GM18519 (cell line): ENCODE measurements around the gene KCNA3.

Source experiments
- ATAC-seq: cut with Tn5 transposase; IDR thresholded peaks from one replicate; pipeline ENCODE4 v1.9.1; 2021; ENCODE audit warnings: mild to moderate bottlenecking, moderate library complexity; ENCODE audit not compliant: unreplicated experiment, low FRiP score

The KCNA3 gene

GRCh38 chr1:110674337-110675059, at the start of gene KCNA3:
Gene KCNA3, minus strand, starts transcription at chr1:110674940. Its CDS starts 131 bp downstream, at chr1:110674809.
- no peak for ATAC-seq

- ATAC-seq, result no peak
Measured at GRCh38 chr1:110722807-110723206, 48.1 kb upstream of the KCNA3 start.

GRCh38 chr1:110719908-110720307, 45.2 kb upstream of the KCNA3 start:
- no peak for ATAC-seq

DNA sequence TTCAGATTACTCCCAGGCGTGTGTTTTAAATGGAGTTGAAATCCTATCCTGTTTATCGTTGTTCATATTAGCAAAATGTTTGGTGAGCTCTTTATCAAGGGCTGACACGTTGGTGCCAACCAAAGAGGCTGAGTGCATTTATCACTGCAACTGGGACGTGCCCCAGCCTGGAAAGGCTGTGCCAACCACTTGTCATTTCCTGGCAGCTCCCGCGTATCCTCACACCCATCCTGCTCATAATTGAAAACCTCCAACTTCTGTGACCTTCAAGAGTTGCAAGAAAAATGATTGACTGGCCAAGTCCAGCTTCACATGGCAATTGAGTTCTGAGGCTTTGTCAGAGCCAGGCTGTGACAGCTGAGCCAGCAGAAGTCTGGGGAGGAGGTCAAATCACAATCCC, 43.7 kb upstream of the KCNA3 start:
- no peak for ATAC-seq

GRCh38 chr1:110717179-110717578, 42.4 kb upstream of the KCNA3 start:
- ATAC-seq, result no peak

DNA sequence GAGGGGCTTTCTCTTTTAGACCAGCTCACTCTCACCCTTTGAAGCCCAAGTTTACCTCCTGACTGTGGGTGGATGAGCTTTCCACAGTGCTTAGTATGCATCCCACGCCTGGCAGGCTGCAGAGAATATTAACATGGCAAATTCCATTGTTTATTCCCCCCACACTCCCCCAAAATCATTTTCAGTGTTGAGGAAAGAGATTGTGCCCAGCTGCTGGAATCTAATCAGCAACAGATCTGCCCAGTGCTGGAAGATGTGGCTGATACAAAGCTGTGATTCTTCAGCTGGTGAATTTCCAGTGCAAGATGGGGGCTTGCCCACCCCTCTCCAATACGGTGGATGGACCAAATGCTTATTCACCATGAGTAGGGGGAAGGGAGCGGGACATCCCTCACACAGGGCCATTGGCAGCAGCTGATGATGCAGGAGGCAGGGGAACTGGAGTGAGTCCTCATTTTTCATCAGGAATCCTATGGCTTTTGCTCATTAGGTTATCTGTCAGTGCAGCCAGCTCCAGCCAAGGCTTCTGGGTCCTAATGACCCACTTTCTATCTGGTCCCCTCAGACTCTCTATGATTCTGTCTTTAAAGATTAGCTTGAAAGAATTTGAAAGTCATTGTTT, 39.7 kb upstream of the KCNA3 start:
- no peak for ATAC-seq

- ATAC-seq, result no peak
Measured at GRCh38 chr1:110713221-110713620, 38.5 kb upstream of the KCNA3 start.

DNA sequence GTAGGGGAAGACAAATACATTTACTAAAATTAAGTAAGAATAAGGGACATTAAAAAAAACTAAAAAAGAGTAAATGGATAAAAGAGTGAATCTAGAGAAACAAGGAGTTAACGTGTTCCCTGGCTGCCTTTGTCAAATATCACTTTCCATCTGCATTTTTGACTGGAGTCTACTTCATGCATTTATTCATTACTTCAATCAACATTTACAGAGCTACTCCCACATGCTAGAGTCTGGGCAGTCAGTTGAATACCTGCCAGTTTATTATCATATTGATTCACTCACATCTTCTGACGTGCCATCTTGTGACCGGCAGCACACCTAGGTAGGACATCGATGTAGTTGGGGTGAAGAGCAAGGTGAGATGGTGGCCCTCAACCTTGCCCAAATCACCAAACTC, 35.6 kb upstream of the KCNA3 start:
- ATAC-seq, result no peak

- ATAC-seq, result no peak
Measured at GRCh38 chr1:110708974-110709440, 34.3 kb upstream of the KCNA3 start.

DNA sequence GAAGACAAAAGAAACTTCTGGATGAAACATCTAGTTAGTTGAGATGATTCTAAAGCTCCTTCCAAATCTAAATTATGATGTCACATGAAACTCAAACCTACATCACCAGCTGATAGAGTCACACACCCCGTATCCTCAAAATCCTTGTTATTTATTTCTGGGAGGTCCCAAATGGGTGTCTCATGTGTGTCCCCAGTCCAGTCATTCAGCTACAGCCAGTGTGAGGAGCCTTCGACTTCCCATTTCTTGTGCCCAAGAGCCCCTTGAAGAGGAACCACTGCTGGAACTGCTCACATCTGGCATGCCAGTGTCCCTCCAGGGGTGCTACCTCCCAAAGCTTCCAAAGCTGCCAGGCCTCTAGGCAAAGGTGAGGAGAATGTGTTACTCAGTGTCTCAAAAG, 32.5 kb upstream of the KCNA3 start:
- no peak for ATAC-seq

DNA sequence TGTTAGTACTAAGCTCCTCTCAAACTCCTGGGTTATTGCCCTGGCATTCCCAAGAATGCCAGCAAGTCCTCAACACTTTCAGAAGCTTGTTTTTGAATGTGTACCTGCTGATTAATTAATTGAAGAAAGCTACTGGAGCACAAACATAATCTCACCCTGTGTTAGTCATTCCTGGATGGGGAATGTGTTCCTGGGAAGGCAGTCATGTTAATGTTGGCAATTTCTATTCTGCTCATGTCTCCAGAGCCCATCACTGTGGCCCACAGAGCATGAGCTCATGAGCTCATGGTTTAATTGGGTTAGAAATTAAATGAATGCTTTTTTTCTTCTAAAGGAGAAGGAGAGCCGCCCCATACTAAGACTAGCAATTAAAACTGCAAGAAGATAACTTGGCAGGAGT, 31.9 kb upstream of the KCNA3 start:
- no peak for ATAC-seq

GRCh38 chr1:110702260-110702659, 27.5 kb upstream of the KCNA3 start:
- no peak for ATAC-seq

DNA sequence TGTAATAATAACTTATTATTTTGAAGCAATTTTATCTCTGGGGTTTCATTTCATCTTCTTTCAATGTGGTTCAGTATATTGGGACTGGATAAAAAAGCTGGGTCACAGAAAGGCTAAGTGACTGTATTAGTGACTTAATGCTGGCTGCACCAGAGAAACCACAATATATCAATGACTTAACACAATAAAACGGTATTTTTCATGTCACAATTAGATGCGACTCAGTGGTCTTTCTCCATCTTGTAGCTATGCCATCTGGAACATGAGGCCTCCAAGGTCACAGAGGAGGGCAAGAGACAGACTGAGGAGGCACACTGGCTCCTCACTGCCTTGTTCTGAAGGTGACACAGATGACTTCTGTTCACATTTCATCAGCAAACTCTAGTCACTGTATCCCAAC, 26.0 kb upstream of the KCNA3 start:
- no peak for ATAC-seq

DNA sequence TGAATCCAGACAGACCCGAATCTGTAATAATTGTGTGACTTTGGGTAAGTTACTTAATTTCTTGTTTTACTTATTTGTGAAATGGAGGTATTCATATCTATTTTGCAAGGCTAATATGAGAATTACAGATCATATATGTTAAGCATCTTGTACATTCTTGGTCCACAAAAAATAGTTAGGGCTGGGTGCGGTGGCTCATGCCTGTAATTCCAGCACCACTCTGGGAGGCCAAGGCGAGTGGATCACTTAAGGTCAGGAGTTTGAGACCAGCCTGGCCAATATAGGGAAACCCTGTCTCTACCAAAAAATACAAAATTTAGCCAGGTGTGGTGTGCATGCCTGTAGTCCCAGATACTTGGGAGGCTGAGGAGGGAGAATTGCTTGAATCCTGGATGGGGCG, 22.9 kb upstream of the KCNA3 start:
- ATAC-seq, result no peak

- no peak for ATAC-seq
Measured at GRCh38 chr1:110696818-110697217, 22.1 kb upstream of the KCNA3 start.

DNA sequence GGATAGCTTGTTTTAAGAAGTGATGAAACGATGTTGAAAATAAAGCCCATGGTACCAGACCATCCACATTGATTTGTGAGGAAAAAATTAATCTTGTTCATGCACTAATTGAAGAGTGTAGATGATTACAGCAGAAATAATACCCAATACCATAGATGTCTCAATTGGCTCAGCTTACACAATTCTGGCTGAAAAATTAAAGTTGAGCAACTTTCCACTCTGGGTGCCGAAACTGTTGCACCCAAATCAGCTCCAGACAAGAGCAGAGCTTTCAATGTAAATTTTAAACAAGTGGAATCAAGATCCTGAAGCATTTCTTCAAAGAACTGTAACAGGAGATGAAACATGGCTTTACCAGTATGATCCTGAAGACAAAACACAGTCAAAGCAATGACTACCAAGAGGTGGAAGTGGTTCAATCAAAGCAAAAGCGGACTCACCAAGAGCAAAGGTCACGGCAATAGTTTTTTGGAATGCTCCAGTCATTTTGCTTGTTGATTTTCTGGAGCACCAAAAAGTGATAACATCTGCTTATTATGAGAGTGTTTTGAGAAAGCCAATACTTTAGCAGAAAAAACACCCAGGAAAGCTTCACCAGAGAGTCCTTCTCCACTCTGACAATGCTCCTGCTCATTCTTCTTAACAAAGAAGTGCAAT, 16.1 kb upstream of the KCNA3 start:
- no peak for ATAC-seq

DNA sequence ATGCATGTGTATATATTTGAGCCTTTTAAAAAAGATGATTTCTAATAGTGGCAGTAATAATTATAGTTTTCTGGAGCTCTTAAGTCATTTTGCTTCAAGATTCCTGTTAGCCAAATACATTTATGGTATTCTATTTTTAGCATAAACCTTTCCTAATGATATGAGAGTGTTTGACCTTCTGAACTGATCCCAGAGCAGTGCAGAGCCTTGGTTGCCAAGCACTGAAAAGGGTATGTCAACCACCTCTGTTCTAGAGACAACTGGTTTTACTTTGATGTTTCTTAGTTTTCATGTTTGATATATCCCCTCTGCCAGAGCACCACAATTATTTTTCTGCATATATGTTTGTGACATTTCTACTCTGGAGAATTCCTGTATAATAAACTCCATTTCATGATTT, 15.1 kb upstream of the KCNA3 start:
- ATAC-seq, result no peak

- no peak for ATAC-seq
Measured at GRCh38 chr1:110688514-110688913, 13.8 kb upstream of the KCNA3 start.

GRCh38 chr1:110687250-110687649, 12.5 kb upstream of the KCNA3 start:
- ATAC-seq, result no peak

DNA sequence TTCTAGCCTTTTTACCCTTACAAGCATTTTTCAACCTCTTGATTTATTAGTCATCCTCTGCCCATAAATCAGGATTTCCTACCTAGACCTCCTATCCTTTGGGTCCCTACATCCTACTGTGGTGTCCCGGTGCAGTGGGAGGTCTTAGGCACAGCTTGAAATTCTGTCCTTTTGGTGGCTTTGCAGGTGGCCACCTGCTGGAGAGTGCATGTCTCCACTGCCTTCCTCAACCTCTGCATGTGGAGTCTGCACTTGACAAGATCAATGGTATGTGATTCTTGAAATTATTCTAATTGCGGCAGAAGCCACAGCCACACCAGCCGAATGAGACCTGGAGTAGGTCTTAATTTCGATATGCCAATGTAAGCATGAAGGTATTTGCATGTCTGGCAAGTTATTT, 11.4 kb upstream of the KCNA3 start:
- no peak for ATAC-seq

DNA sequence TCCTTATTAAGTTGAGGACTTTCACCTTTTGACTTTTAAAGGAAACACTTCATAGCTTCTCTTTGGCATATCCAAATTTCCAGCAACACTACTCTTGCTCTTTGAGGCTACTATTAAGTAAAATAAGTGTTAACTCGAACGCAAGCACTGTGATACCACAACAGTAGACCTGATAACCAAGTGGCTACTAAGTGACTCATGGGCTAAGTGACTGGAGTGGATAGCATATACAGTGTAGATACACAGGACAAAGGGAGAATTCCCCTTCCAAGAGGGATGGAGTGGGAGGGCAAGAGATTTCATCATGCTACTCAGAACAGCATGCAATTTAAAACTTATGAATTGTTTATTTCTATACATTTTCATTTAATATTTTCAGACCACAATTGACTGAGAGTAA, 9.8 kb upstream of the KCNA3 start:
- ATAC-seq, result no peak

DNA sequence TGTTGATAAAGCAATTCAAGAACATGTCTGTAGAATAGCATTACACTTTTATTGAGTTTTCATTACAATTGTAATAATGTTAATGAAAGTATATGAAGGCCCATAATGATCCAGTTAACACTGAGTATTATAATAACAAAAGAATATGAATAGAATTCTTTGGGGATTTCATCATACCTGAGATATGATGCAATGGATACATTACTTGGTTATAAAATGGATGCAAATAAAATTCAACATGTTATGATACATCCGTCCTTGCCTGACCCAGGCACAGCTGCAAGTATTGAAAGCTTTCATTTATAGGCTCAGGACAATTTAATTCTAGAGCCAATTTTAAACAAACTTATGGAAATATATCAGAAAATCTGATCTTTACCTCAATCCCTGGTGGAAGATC, 8.2 kb upstream of the KCNA3 start:
- no peak for ATAC-seq
